Stimulated activated CD8-positive, alpha-beta memory T cell treated with anti-CD3 and anti-CD28 coated beads, Interleukin-12 subunit alpha, Interleukin-12 subunit beta, amount 100 ng/mL, for 1 hour (primary cell): ENCODE data around the gene ITGB2.
"Not testable (repeated sequence)": the region's sequence is repeated elsewhere in the genome, so short reads cannot be mapped to it uniquely, and the experiment has no call there.

Experiments
- DNase-seq: peaks from one replicate; pipeline ENCODE4 v3.0.0-alpha.2; 2020; ENCODE audit warnings: low read depth

Gene ITGB2

GRCh38 chr21:44926331-44927101 is 5.8 kb upstream of the ITGB2 start:
- no peak for DNase-seq

GRCh38 chr21:44925378-44925755 is 4.7 kb upstream of the ITGB2 start:
- no peak for DNase-seq

GRCh38 chr21:44924606-44925377 is 4.1 kb upstream of the ITGB2 start:
- no peak for DNase-seq

DNA sequence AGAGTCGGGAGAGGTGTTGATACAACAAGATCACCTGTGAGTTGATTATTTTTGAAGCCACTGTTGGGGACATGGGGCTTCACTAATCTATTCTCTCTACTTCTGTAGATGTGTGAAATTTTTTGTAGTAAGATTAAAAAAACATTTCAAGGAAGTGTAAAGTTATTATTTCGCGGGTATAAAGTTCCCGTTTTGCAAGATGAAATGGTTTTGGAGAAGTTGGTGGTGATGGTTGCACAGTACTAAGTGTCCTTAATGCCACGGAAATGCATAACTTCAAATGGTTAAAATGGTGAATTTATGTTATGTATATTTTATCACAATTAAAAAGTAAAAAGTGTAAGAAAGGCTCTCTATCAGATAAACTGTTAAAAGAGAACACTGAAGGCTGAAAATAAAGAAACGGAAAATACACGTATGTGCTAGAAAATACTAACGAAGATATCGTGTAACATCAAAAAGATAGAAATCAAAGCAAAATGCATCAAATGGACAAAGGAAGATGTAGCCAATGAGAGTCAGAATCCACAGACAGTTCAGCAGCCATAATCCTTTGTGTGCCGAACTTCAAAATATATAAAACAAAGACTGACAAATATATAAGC is 2.9 kb upstream of the ITGB2 start:
- no peak for DNase-seq

GRCh38 chr21:44921928-44922327 is 1.2 kb upstream of the ITGB2 start:
- no peak for DNase-seq

DNA sequence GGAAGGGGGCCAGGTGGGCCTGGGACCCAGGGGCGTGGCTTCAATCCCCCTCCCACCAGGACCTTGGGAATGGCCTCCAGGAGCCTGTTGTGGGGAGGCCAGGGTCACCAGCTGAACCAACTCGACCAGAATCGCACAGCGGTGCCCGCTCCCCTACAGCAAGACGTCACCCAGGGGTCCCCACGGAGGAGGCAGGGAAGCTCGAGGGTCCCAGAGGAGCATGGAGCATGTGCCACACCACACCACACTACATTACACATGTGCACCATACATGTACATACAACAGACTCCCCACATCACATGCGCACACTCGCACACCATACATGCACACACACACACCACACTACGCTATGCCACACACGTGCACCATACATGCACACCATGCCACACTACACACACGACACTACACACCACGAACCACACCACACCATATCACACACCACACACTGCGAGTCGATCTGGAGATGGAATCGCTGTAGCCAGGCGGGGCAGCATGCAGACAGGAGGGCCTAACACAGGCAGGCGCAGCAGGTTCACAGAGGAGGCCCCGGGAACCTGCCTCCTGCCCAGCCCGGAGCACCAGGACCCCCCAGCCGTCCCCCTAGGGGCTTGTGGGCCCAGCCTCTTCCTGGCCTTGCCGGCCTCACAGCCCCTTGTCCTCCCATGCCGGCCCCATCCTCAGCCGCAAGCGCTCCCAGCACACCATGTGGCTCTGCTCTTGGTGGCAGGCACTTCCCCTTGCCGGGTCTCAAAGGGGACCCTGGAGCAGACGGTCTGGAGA is 596 bp downstream of the ITGB2 start:
- no peak for DNase-seq

GRCh38 chr21:44919111-44919912 is 1.4 kb downstream of the ITGB2 start:
- DNase-seq, result no peak

GRCh38 chr21:44918581-44919033 is 2.1 kb downstream of the ITGB2 start:
- DNase-seq, result no peak

DNA sequence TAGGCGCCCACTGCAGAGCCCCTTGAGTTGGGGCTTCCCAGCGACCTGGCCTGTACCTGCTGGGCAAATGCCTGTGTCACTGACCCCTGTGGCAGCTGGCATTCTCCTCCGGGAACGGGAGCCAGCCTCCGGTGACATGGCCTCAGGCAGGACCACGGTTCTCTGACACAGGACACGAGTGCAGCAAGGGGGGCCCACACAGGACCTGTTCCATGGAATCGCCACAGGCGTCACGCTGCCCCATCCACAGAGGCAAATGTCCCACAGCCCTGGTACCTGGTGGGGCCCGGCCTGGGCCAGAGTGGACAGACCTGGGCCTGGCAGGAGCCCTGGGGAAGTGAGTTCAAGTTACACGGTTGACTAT is 2.6 kb downstream of the ITGB2 start:
- DNase-seq, result no peak

- no peak for DNase-seq
Measured at GRCh38 chr21:44917446-44918106, 3.1 kb downstream of the ITGB2 start.

DNA sequence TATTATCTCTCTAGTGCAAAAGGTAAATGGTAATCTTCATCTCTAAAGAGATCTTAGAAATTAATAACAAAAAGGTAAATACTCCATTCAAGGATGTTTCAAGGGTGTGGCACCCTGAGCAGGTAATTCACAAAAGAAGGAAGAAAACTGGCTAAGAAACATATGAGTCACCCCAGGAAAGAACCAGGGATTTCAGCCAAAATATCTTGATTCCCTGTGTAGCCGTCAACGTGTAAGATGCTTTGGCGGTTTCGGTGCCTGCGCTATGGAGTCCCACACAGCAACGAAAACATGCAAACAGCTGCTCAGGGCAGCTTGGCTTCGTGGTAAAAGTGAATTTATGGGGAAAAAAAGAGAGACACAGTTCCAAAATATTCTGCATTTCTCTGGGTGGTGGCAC is 3.7 kb downstream of the ITGB2 start:
- no peak for DNase-seq

DNA sequence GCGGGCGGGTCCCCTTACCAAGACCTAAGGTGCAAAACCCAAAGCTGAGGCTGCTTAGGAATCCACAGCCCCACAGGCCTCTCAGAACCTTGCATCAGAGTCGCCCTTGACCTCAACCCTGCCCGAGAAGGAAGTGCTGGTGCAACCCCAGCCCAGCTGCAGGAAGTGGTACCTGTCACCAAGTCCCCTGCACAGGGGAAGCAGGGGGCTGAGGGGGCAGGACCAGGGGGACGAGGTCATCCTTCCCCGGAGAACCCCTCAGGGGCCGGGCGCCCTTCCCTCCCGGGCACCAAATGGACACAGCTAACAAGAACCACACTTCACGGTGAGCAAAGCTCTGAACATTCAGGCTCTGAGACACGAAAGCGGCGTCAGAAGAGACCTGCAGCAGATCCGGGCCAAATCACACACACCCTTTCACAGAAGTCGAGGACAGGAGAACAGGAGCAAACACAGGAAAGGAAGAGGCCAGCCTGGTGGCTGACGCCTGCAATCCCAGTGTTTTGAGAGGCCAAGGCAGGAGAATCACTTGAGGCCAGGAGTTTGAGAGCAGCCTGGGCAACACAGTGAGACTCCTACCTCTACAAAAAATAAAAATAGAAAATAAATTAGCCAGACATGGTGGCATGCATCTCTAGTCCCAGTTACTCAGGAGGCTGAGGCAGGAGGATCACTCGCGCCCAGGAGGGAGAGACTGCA is 6.4 kb downstream of the ITGB2 start:
- DNase-seq, result peak; percentile 46

- no peak for DNase-seq
Measured at GRCh38 chr21:44913425-44914175, 7.1 kb downstream of the ITGB2 start.

GRCh38 chr21:44912506-44913412 is 7.9 kb downstream of the ITGB2 start:
- DNase-seq, result not testable (repeated sequence)

DNA sequence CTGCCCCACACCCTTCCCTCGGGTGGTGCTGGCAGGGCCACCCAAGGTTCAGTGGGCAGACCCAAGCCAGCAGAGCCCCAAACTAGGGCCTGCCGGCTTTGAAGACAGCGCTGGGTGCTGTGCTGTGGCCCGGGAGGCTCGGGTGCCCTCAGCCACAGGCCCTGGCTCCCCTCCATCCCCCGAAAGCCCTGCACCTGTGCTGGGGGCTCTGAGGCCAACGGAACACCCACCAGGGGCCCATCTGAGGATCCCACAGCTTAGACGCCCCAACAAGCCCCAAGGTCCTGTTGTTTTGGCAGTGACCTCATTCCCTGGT is 8.6 kb downstream of the ITGB2 start:
- no peak for DNase-seq

DNA sequence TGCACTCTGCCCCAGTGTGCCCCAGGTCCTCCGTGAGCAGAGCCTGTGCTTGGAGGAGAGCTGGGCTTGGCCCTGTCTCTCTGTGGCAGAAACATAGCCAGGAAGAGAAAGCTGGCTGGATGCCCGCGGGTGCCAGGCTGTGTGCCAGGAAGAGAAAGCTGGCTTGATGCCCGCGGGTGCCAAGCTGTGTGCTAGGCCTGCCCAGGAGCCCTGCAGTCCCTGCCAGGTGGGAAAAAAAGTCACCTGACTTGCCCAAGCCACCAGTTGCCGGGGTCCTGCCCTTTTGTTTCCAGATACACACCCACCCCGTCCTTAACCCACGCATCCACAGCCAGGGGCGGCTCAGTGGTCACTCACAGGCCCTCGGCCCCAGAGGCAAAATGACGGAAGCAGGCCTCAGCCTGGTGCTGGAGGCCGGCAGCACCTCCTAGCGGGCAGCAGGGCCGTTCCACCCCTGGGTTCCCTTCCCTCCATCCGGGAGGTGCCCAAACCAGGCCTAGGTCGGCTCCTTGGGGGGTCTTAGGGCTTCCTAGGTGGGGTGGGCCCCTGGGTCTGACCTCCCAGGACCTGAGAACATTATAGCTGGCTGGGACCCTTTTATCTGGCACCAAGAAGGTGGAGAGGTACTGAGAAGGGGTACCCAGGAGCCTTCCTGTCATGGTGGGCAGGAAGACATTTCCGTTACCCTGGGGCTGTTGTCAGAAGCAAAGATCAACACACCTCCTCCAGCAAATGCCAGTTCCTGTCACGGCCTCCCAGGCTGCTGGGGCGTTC is 9.1 kb downstream of the ITGB2 start:
- peak; percentile 33 for DNase-seq

- no peak for DNase-seq
Measured at GRCh38 chr21:44911068-44911383, 9.7 kb downstream of the ITGB2 start.
